K562 (cell line): ENCODE results near the gene NACC1. TPM values are rescaled to one million over a fixed set of nuclear protein-coding genes. Genes with fewer than 3 reads are reported as not detected.
A peak's percentile ranks its signal among the peaks of the same experiment; 100 is the strongest.

Experiments
- ATF2 ChIP-seq: sonication (generic); formaldehyde crosslinking; IDR thresholded peaks from 2 replicates; pipeline ENCODE4 v1.8.1; 2022; ENCODE audit warnings: missing genetic modification reagents
- ELK1 ChIP-seq: sonication (generic); formaldehyde crosslinking; IDR thresholded peaks from 2 replicates; pipeline ENCODE4 v1.8.1; 2022; ENCODE audit warnings: missing genetic modification reagents
- GATAD2A ChIP-seq: fragments of 450-650 bp; IDR thresholded peaks from 2 replicates; pipeline ENCODE4 v1.6.1; 2017
- HOXB6 ChIP-seq: fragments of 250-450 bp; sonication (Bioruptor Pico); IDR thresholded peaks from 2 replicates; pipeline ENCODE4 v1.5.1; 2022; ENCODE audit warnings: mild to moderate bottlenecking, borderline replicate concordance
- NFIC ChIP-seq: fragments of 450-650 bp; IDR thresholded peaks from 2 replicates; pipeline ENCODE4 v1.6.1; 2017; ENCODE audit warnings: mild to moderate bottlenecking, inconsistent platforms
- NR2C2 ChIP-seq, 2 experiments: fragments of 200-800 bp in 1 of 2; sonication (Bioruptor generic) in 1 of 2; sonication (generic) in 1 of 2; formaldehyde crosslinking in 1 of 2; IDR thresholded peaks; 2 replicates each; pipeline versions ENCODE4 v1.6.1 to v1.8.0; 2016 to 2022; ENCODE audit warnings: mild to moderate bottlenecking in 1 of 2, missing compliant biosample characterization in 1 of 2, missing genetic modification characterization in 1 of 2, missing genetic modification reagents in 1 of 2
- polyA plus RNA-seq, 8 experiments: library from polyadenylated mRNA; depleted of rRNA in 4 of 8; stranded (reverse) in 5 of 8; unstranded in 3 of 8; fragments of >200 nt; fragmentation: Nextera tagmentation in 2 of 8; fragmentation: Illumina TruSeq in 1 of 8; extraction: Ambion mirVana in 2 of 8; extraction: Trizol in 1 of 8; gene quantifications; 2 replicates each; pipeline versions ENCODE4 v1.2.1 to v1.2.3, GENCODE V29; 2011 to 2014; ENCODE audit warnings: inconsistent platforms in 1 of 8, missing spikeins in 1 of 8
- total RNA-seq, 7 experiments: library from RNA; depleted of rRNA in 6 of 7; stranded (reverse); fragments of >200 nt in 6 of 7; fragmentation: Illumina TruSeq in 2 of 7; extraction: Trizol in 2 of 7; gene quantifications; 2 replicates each; pipeline versions ENCODE4 v1.2.1 to v1.2.3, GENCODE V29; 2011 to 2021; ENCODE audit warnings: low replicate concordance in 1 of 7
- TF ChIP-seq, protein P1 (sequence below): fragments of 450-650 bp; IDR thresholded peaks from 2 replicates; pipeline ENCODE4 v1.7.0; 2016; ENCODE audit warnings: borderline replicate concordance
- TF ChIP-seq, protein P2 (sequence below): fragments of 450-650 bp; IDR thresholded peaks from 2 replicates; pipeline ENCODE4 v1.6.1; 2016; ENCODE audit warnings: low read depth

The NACC1 gene
- total and polyA plus RNA-seq, 9 of the 15 experiments (the other 6 are each of a cell fraction or from before 2014, with no cell fraction given): 0.04 to 96.6 (median 25.8) TPM

- TF ChIP-seq ELK1 (CRISPR knock-in tag) (no peak), NR2C2 (CRISPR knock-in tag; IDR thresholded peaks at IDR 0.05) (no peak; the same call in 1 of the 2 replicates), NR2C2 (tag; IDR thresholded peaks at IDR 0.05) (peak; percentile 94), ATF2 (CRISPR knock-in tag) (no peak), GATAD2A (no peak), NFIC (no peak; the same call in 1 of the 2 replicates), HOXB6 (CRISPR knock-in tag) (no peak)
- TF ChIP-seq, protein P1, sequence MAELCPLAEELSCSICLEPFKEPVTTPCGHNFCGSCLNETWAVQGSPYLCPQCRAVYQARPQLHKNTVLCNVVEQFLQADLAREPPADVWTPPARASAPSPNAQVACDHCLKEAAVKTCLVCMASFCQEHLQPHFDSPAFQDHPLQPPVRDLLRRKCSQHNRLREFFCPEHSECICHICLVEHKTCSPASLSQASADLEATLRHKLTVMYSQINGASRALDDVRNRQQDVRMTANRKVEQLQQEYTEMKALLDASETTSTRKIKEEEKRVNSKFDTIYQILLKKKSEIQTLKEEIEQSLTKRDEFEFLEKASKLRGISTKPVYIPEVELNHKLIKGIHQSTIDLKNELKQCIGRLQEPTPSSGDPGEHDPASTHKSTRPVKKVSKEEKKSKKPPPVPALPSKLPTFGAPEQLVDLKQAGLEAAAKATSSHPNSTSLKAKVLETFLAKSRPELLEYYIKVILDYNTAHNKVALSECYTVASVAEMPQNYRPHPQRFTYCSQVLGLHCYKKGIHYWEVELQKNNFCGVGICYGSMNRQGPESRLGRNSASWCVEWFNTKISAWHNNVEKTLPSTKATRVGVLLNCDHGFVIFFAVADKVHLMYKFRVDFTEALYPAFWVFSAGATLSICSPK: no peak
- TF ChIP-seq, protein P2, sequence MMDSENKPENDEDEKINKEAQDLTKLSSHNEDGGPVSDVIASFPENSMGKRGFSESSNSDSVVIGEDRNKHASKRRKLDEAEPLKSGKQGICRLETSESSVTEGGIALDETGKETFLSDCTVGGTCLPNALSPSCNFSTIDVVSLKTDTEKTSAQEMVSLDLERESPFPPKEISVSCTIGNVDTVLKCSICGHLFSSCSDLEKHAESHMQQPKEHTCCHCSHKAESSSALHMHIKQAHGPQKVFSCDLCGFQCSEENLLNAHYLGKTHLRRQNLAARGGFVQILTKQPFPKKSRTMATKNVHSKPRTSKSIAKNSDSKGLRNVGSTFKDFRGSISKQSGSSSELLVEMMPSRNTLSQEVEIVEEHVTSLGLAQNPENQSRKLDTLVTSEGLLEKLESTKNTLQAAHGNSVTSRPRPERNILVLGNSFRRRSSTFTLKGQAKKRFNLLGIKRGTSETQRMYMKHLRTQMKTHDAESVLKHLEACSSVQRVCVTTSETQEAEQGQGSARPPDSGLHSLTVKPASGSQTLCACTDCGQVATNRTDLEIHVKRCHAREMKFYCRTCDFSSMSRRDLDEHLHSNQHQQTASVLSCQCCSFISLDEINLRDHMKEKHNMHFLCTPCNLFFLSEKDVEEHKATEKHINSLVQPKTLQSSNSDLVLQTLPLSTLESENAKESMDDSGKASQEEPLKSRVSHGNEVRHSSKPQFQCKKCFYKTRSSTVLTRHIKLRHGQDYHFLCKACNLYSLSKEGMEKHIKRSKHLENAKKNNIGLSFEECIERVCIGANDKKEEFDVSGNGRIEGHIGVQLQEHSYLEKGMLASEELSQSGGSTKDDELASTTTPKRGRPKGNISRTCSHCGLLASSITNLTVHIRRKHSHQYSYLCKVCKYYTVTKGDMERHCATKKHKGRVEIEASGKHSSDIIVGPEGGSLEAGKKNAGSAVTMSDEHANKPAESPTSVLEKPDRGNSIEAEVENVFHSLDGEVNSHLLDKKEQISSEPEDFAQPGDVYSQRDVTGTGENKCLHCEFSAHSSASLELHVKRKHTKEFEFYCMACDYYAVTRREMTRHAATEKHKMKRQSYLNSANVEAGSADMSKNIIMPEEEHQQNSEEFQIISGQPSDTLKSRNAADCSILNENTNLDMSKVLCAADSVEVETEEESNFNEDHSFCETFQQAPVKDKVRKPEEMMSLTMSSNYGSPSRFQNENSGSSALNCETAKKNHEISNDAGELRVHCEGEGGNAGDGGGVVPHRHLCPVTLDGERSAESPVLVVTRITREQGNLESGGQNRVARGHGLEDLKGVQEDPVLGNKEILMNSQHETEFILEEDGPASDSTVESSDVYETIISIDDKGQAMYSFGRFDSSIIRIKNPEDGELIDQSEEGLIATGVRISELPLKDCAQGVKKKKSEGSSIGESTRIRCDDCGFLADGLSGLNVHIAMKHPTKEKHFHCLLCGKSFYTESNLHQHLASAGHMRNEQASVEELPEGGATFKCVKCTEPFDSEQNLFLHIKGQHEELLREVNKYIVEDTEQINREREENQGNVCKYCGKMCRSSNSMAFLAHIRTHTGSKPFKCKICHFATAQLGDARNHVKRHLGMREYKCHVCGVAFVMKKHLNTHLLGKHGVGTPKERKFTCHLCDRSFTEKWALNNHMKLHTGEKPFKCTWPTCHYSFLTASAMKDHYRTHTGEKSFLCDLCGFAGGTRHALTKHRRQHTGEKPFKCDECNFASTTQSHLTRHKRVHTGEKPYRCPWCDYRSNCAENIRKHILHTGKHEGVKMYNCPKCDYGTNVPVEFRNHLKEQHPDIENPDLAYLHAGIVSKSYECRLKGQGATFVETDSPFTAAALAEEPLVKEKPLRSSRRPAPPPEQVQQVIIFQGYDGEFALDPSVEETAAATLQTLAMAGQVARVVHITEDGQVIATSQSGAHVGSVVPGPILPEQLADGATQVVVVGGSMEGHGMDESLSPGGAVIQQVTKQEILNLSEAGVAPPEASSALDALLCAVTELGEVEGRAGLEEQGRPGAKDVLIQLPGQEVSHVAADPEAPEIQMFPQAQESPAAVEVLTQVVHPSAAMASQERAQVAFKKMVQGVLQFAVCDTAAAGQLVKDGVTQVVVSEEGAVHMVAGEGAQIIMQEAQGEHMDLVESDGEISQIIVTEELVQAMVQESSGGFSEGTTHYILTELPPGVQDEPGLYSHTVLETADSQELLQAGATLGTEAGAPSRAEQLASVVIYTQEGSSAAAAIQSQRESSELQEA: no peak
Observed at GRCh38 chr19:13155472-13156359, 37.7 kb downstream of the NACC1 start (continued).
